NOMO-1 (cell line): ENCODE results near the gene KIF16B.
A peak's percentile ranks its signal among the peaks of the same experiment; 100 is the strongest.

Experiments
- DNase-seq, 2 experiments: peaks; one replicate each; lab custom pipeline; 2025; ENCODE audit not compliant: unreplicated experiment in 2 of 2; lab: John Stamatoyannopoulos, UW

The KIF16B gene

DNA sequence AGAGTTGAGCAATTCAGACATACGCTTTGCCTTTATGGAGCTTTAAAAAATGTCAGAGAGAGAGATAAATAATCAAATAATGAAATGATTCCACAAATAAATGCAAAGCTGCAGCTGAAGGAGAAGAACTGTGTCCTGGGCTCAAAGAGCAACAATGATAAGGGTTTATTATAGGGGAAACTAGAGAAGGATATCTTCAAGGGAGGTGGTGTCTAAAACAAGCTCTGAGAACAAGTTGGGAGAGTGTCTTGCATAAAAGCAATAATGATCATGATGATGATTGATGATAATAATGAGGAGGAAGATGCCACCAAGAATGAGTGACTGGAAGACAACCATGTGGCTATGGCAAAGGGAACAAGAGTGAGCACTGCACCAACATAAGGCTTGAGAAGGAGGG lies 164.3 kb downstream of the KIF16B start:
- no peak for DNase-seq

DNA sequence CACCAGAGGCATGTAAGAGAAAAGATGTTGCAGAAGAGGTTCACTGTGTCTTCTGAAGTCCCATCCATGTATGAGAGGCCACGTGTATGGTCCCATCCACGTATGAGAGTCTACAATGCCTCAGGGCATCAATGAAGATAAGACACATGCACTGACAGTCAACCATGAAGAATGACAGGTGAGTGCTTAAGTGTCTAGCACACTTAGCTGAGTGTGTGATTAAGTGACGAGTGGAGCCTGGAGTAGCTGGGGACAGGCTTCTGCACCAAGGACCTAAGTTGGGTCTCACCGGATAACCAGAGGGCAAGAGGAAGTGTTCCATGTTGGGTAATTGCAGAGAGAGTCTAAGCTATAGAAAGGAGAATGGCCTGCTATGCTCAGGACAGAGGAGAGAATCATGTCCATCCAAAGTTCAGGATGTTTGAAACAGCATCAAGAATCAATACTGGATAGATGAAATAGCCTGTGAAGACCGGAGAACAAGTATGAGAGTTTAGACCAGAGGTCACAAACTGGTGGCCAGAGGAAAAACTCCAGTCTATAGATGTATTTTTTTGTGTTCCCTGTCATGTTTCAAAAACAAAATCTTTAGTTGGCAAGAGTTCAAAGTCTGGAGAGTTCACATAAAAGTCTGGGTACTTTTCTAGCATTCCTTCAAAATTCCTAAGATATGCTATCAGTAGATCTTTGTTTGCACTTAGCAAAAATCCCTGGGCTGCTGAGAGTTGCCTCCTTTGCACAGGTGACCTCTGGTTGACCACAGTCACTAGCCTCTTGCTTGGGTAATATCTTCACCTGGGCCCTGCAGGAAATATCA lies 165.8 kb downstream of the KIF16B start:
- no peak for DNase-seq

DNA sequence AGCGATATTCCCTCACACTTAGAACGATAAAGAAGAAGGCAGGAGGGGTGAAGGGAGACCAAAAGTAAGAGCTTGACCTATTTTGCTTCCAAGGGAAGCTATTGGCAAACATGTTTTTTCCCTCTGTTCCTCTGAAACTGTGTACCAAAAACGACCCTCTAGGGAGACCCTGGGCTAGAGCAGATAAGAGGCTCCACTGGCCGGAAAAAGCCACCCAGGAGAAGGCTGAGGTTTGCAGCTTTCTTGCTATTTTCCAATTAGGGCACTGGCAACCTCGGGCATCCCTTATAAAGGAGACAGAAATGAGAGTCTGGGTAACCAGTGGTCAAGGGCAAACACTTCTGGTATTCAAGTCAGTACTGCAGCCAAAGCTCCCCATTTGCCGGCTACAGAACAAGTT lies 168.0 kb downstream of the KIF16B start:
- DNase-seq = no peak

DNA sequence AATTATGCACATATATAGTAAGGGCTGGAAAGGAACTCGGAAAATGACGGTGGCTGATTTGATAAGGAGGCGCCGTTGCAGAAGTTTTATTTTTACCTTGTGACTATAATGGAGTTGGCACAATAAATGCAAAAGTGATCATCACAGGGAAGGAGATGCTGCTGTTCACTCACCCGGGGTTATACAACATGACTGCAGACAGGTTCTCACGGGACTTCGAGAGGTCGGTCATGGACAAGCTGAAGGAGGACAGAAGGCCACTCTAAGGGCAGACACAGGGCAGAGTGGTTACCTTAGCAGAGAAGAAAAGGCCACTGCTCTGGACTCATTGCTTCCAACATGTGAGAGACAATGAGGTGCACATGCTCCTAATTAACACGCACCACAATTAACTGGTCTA lies 168.6 kb downstream of the KIF16B start:
- DNase-seq = no peak

DNA sequence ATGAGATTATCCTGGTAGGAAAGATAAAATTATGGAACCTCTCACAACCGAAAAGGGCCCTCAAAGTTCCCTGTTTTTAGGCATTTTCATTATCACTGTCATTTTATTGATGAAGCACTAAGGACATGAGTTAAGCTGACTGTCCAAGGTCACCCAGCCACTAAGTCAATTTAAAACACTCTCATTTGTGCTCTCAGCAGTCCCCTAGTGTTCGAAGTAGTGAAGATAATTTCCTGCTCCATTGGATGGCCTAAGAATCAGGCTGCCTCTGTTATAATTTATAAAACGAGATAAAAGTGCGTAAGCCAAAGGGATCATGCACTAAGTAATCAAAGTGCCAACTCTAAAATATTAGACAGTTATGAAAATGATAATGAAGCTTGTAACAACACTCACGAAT lies 169.1 kb downstream of the KIF16B start:
- no peak for DNase-seq

DNA sequence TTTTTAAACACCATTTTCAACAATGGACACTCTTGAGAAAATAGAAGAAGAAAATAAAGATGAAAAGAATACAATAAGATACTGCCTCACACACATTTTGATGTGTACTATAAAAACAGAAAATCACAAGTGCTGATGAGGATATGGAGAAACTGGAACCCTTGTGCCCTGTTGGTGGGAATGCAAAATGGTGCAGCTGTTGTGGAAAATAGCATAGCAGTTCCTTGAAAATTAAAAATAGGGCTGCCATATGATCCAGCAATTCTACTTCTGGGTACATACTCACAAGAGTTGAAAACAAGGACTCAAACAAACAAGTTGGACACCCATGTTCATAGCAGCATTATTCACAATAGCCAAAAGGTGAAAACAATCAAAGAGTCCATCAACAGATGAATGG lies 173.0 kb downstream of the KIF16B start:
- DNase-seq = no peak

DNA sequence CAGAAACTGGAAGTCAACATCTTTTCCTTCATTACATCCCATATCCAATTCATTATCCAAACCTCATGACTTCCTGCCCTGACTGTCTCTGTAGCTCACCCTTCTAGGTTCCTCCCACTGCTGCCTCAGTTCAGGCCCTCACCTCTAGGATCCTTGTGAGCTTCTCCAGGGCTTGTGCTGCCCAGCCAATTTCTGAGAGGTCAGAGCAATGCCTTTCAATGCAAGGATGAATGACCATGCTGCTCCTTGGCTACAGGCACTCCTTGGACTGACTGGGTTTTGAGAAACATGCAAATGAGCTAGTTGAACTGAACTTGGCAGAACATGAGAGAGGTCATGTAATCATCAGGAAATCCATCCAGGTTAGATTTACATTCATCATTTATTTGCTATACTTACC lies 173.4 kb downstream of the KIF16B start:
- no peak for DNase-seq

DNA sequence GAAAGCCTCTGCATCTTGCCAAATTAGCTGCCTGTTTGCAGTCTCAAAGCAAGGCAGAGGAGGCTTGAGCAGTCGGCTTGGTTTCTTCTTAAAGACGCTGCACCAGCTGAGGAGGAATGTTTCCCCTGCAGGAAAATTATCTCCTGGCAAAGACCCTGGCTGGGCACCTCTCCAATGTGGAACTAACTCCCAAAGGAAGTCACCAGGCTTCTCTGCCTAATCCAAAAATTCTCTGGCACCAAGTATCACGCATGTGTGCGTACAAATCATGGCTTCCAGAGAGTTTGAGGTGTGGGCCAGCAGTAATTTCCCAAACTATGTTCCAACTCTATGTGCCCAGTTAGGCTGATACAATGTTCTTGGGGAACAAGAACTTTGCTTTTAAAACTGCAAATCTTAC lies 176.2 kb downstream of the KIF16B start:
- no peak for DNase-seq

DNA sequence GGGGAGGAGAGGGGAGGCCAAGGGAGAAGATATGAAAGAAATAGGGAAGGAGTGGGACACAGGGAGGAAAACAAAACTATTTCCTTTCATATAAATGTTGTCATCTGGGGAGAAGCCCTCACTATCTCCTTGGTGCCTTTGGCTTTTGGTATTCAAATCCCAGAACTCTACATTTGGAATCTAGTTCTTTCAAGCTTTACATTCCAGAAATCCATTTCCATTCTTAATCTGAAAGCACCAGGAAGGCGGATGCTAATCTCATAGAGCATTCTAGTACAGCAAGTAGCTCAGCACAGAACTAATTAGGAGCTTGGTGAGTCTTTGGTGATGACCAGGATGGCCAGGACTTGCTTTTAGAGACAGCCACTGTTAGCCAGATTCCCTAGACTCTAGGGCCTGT lies 177.9 kb downstream of the KIF16B start:
- no peak for DNase-seq

DNA sequence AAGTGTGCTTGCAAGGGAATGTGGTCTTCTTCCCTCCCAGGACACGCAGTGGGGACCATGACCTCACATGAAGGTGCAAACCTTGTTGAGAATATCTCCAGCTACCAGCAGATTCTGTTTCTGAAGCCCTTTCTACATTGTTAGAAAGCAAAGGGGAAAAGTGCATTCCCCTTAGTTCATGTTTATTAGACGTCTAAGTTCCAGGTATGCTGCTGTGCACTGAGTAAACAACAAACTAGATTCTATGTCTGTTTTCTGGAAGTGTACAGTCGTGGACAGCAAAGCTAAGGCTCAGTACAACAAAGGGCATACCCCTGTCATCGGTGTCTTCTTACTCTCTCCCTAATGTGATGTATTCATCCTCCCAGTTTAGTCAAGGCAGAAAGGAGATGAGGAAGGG lies 178.5 kb downstream of the KIF16B start:
- no peak for DNase-seq

DNA sequence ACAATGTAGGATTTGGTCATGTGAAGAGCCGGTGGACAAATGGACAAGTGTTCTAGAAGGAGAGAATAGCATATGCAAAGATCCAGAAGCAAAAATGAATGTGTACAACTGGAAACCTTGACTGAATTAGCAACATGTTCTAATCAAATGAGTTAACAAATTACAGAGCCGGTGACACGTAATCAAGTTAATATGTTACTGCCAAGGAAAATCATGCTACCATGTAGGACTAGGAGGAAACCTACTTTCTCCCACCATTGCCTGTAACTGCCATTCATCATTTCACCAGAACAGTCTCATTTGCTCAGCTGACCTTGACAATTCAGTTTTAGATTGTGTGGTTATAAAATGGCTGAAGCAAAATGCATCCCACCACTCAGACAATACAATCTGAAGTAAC lies 179.4 kb downstream of the KIF16B start:
- DNase-seq = no peak

DNA sequence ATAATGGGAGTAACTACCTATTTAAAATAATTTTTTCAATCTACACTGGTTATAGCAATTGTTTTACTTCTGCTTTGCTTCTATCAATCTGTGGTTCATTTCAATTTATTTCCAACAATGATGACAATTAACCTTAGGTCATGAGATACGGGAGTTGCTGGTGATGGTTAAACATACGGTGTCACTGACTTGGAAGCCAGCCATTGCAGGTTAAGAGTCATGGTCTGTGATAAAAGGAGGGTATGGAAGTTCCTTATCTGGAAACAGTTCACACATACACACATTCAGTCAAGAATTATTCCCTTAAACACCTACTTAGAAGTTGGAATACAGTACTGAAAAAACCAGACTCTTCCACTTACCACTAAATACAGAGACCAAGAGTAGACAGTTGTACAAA lies 180.0 kb downstream of the KIF16B start:
- no peak for DNase-seq

DNA sequence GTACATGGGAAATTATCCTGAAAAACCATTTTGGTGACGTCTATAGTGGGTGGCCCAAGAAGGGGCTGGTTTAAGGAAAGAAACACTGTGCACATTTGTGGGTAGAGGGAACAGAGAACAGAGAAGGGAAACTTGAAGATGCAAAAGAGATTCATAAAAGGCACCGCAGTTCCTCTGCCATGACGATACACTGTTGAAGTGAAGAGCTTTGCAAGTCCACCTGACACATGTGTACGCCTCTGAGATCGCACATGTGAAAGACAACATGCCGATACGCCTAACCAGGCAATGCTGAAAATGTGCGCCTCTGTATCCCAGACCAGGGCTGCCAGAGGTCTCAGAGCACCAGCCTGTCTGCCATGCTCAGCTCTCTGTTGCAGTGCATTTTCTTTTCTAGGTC lies 180.9 kb downstream of the KIF16B start:
- no peak for DNase-seq

DNA sequence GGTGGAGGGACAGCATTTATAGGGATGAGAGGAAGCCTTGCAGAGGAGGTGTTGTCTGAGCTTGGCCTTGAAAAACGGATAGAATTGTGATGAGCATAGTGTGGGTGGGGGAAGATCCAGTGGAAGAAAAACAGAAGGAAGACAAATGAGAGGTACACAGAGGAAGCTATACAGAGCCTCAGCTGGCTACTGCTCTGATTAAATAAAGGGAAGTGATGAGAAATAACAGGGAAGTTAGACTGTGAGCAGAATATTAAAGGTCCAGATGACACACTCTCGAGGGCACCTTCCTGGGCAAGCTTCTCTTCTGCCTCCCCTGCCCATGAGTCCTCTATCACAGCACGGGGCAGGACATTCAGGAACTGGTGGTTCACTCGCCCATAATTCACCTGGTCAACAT lies 182.3 kb downstream of the KIF16B start:
- peak; percentile 11 to 70 for DNase-seq

DNA sequence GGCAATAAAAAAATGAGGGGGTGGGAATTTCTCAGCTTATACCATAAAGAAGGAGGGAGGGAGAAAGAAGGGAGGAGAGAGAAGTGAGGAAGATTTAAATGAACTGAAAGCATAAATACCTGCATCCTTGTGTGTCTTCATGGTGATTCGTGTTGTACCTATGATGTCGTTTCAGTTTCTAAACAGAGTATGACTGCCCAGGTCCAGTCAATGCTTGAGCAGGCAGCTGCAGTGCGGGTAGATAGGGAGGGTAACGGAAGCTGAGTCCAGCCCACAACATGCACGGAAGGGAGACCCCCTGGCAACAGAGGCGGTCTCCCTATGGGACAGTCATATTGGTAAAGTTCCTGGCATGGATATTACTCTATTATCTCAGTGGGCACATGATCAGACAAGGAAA lies 184.5 kb downstream of the KIF16B start:
- DNase-seq = no peak

DNA sequence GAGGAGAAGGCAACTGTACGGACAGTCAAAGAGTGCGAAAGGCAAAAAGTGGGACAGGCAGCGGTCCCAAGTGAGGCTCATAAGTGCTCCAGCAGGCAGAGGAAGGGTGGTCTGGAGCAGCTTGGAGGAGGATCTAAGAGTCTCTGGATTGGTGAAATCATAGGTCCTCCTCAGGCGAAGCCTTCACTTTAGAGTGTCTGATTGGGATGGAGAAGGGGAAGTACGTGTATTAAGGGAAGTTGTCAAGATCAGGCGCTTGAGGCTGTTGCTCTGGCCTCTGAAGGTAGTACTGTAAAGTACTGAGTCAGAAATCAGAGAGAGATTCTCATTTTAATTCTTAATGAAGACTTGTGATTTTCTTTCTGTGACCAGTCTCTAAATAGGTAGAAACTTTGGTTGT lies 185.6 kb downstream of the KIF16B start:
- peak; percentile 39 to 69 for DNase-seq

DNA sequence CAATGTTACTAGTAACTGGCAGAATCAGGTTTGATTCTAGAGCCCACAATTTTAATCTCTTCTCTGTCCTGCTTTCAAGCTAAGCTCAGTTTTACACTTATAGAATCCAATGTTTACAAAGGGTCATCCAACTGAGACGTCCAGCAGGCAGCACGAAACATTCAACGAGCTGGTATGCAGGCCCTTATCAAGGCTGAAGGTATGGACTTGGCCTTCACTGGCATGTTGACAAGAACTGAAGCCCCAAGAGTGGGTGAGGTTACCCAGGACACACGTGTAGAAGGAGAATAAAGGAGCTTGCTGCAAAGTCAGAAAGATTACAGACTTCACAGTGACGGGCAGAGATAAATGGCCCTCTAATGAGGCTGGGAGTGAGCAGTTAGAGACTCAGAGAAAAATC lies 187.4 kb downstream of the KIF16B start:
- DNase-seq = no peak

DNA sequence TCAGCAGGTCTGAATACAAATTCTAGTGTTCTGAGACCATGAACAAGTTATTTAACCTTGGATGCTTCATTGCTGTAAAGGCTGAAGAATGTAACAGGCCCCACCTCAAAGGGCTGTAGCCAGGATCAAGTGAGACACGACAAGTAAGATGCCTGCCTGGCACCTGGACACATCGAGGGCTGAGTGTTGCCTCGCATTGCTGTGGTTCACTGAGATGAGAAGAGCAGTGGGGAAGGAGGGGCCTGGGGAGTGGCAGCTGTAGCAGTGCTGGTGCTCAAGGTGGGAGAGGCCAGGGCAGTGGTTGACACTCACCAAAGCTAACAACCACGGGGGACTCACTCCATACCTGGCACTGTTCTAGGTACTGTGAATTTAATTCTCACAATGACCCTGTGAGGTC lies 187.8 kb downstream of the KIF16B start:
- no peak for DNase-seq

DNA sequence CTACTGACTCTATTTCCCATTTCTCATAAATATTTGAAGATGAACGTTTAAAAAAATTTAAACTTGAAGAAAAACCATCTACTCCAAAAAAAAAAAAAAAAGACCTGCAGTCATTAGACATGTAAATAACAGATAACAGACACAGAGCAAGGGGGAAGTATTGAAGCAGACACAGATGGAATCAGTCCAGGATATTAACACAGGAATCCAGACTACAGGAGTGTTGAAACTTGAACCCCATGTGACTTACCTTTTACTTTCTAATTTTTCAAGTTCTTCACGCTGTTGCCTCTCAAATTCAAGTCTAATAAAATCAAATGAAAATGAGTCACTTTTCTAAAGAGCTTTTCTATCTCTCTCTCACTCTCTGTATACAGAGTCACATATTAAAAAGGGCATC lies 191.8 kb downstream of the KIF16B start:
- no peak for DNase-seq

DNA sequence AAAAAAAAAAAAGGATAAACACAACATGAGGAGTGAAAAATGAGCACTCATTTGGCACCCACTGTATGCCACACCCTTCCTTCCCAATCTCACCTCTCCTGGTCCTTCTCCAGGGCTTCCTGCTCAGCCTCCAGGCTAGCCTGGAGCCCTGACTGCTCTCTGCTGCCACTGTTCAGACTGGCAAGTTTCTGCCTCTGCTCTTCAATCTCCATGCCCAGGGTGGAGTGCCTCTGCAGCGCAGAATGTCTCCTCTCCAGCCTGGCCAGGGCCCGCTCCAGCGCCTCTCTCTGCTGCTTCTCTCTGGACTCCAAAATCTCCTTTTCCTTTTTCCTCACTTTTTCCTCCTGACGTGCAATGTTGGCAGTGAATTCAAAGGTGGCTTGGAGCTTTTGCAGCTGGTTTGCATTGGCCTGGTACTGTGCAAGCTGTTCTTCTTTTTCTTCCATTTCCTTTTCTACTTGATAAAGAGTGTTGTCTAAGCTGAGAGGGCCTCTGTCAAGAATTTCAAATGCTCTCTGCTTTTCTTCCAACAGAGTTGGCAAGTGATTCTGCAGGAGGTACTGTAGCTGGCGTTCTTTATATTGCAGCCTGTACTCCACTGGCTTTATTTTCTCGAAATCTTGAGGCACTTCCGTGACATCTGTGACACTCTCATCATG lies 194.4 kb downstream of the KIF16B start:
- DNase-seq = no peak

DNA sequence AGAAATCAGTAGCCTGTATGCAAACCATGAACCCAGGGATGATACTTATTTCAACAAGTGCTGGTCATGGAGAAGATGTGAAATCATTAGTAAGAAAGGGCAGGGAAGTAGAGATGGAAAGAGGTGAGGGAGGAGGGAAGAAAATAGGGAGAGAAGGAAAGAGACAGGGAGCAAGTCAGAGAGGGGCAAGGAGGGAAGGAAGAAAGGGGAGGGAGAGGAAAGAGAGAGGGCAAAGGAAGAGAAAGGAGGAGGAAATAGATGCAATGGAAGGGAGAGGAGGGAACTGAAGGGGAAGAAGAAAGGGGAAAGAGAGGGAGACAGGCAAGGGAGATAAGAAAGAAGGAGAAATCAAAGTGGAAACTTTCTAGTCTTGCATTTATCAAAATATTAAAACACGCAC lies 195.1 kb downstream of the KIF16B start:
- DNase-seq = no peak

DNA sequence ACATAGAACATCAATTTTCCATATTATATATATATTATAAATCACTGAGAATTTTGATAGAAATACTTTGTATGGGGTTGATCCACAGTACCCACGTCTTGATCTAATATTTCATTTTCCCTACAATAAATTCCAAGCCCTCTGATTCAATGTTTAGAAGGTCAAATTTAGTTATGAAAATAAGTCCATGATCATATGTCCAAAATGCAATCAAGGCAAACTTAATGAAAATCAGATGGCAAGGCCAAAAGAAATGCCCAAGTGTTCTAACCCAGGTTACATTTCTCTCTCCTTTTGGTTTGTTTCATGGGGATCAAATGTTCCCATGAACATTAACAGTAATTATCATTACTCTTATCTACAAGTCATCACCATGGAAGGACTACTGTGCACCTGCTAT lies 203.8 kb downstream of the KIF16B start:
- DNase-seq = no peak
